CD4-positive, alpha-beta T cell treated with Interleukin-2 at 100 ng/mL for 4 hours (primary cell): ENCODE measurements around the gene B3GNT5.

Source experiments
- DNase-seq: peaks from one replicate; pipeline ENCODE4 v3.0.0-alpha.2; 2020; ENCODE audit warnings: low spot score

The B3GNT5 gene

GRCh38 chr3:183291497-183292031, 38.5 kb downstream of the B3GNT5 start:
- DNase-seq, result no peak

GRCh38 chr3:183293966-183294365, 40.9 kb downstream of the B3GNT5 start:
- DNase-seq, result no peak

GRCh38 chr3:183295211-183295610, 42.2 kb downstream of the B3GNT5 start:
- no peak for DNase-seq

GRCh38 chr3:183296944-183297343, 43.9 kb downstream of the B3GNT5 start:
- DNase-seq, result no peak

- no peak for DNase-seq
Measured at GRCh38 chr3:183298701-183299153, 45.7 kb downstream of the B3GNT5 start.

- DNase-seq, result no peak
Measured at GRCh38 chr3:183299976-183300375, 46.9 kb downstream of the B3GNT5 start.

- no peak for DNase-seq
Measured at GRCh38 chr3:183300996-183301562, 48.0 kb downstream of the B3GNT5 start.

GRCh38 chr3:183301937-183302580, 49.0 kb downstream of the B3GNT5 start:
- DNase-seq, result no peak

GRCh38 chr3:183303690-183304089, 50.6 kb downstream of the B3GNT5 start:
- no peak for DNase-seq

GRCh38 chr3:183306798-183307671, 54.0 kb downstream of the B3GNT5 start:
- peak; percentile 27 for DNase-seq

GRCh38 chr3:183307749-183308148, 54.7 kb downstream of the B3GNT5 start:
- no peak for DNase-seq

- no peak for DNase-seq
Measured at GRCh38 chr3:183308751-183309150, 55.7 kb downstream of the B3GNT5 start.

- no peak for DNase-seq
Measured at GRCh38 chr3:183309276-183309675, 56.2 kb downstream of the B3GNT5 start.

- no peak for DNase-seq
Measured at GRCh38 chr3:183310936-183311335, 57.9 kb downstream of the B3GNT5 start.

- no peak for DNase-seq
Measured at GRCh38 chr3:183312433-183312832, 59.4 kb downstream of the B3GNT5 start.

- DNase-seq, result no peak
Measured at GRCh38 chr3:183313351-183313750, 60.3 kb downstream of the B3GNT5 start.

GRCh38 chr3:183313764-183314163, 60.7 kb downstream of the B3GNT5 start:
- DNase-seq, result no peak

- DNase-seq, result no peak
Measured at GRCh38 chr3:183315739-183316138, 62.7 kb downstream of the B3GNT5 start.

GRCh38 chr3:183317271-183317670, 64.2 kb downstream of the B3GNT5 start:
- no peak for DNase-seq

GRCh38 chr3:183317886-183318865, 65.1 kb downstream of the B3GNT5 start:
- no peak for DNase-seq

- no peak for DNase-seq
Measured at GRCh38 chr3:183318877-183319276, 65.8 kb downstream of the B3GNT5 start.

- DNase-seq, result no peak
Measured at GRCh38 chr3:183319371-183319770, 66.3 kb downstream of the B3GNT5 start.
